GM23338 (cell line): ENCODE measurements around the gene PAF1.

Experiments
- EZH2 ChIP-seq: fragments of 200-600 bp; sonication (generic); IDR thresholded peaks from one replicate; pipeline ENCODE4 v1.8.0; 2017; ENCODE audit warnings: antibody characterized with exemption, mild to moderate bottlenecking, low read depth; ENCODE audit not compliant: unreplicated experiment
- EZH2phosphoT487 ChIP-seq: fragments of 200-600 bp; sonication (generic); IDR thresholded peaks from one replicate; pipeline ENCODE4 v1.8.1; 2018; ENCODE audit warnings: antibody characterized with exemption; ENCODE audit not compliant: unreplicated experiment
- JUNB ChIP-seq: IDR thresholded peaks from one replicate; pipeline ENCODE4 v1.6.1; 2016; ENCODE audit warnings: antibody characterized with exemption; ENCODE audit not compliant: unreplicated experiment
- POLR2AphosphoS5 ChIP-seq: IDR thresholded peaks from 2 replicates; pipeline ENCODE4 v1.6.1; 2016; ENCODE audit warnings: antibody characterized with exemption, low read depth
- TF ChIP-seq, protein P1 (sequence below): IDR thresholded peaks from one replicate; pipeline ENCODE4 v1.6.1; 2018; ENCODE audit warnings: antibody characterized with exemption; ENCODE audit not compliant: unreplicated experiment
- TF ChIP-seq, protein P2 (sequence below), 2 experiments: fragments of 200-600 bp in 1 of 2; sonication (generic) in 1 of 2; conservative IDR thresholded peaks; 2 replicates each; pipeline versions ENCODE4 v1.5.1 to v1.6.1; 2016 to 2017; ENCODE audit warnings: antibody characterized with exemption in 2 of 2, low read depth in 2 of 2, mild to moderate bottlenecking in 2 of 2, moderate library complexity in 1 of 2
- TF ChIP-seq, protein P3 (sequence below): IDR thresholded peaks from 2 replicates; pipeline ENCODE4 v1.6.1; 2016; ENCODE audit warnings: antibody characterized with exemption

DNA sequence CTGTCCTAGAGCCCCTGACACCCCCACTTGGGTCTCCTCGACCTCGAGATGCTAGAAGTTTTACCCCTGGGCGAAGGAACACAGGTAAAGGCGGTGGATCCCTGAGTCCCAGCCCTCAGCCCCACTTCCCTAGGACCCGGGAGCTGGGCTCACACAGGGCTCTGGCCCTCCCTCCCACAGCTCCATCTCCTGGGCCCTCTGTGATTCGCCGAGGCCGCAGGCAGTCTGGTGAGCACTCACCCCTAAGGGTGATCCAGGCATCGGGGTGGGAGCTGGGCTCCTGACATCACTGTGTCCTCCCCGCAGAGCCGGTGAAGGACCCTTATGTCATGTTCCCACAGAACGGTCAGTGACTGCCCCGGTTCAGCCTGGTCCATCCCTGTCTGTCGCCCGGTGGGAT lies 29.9 kb upstream of the PAF1 start:
- TF ChIP-seq, protein P1, sequence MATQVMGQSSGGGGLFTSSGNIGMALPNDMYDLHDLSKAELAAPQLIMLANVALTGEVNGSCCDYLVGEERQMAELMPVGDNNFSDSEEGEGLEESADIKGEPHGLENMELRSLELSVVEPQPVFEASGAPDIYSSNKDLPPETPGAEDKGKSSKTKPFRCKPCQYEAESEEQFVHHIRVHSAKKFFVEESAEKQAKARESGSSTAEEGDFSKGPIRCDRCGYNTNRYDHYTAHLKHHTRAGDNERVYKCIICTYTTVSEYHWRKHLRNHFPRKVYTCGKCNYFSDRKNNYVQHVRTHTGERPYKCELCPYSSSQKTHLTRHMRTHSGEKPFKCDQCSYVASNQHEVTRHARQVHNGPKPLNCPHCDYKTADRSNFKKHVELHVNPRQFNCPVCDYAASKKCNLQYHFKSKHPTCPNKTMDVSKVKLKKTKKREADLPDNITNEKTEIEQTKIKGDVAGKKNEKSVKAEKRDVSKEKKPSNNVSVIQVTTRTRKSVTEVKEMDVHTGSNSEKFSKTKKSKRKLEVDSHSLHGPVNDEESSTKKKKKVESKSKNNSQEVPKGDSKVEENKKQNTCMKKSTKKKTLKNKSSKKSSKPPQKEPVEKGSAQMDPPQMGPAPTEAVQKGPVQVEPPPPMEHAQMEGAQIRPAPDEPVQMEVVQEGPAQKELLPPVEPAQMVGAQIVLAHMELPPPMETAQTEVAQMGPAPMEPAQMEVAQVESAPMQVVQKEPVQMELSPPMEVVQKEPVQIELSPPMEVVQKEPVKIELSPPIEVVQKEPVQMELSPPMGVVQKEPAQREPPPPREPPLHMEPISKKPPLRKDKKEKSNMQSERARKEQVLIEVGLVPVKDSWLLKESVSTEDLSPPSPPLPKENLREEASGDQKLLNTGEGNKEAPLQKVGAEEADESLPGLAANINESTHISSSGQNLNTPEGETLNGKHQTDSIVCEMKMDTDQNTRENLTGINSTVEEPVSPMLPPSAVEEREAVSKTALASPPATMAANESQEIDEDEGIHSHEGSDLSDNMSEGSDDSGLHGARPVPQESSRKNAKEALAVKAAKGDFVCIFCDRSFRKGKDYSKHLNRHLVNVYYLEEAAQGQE, result no peak
- TF ChIP-seq POLR2AphosphoS5, result no peak
- TF ChIP-seq, protein P2, sequence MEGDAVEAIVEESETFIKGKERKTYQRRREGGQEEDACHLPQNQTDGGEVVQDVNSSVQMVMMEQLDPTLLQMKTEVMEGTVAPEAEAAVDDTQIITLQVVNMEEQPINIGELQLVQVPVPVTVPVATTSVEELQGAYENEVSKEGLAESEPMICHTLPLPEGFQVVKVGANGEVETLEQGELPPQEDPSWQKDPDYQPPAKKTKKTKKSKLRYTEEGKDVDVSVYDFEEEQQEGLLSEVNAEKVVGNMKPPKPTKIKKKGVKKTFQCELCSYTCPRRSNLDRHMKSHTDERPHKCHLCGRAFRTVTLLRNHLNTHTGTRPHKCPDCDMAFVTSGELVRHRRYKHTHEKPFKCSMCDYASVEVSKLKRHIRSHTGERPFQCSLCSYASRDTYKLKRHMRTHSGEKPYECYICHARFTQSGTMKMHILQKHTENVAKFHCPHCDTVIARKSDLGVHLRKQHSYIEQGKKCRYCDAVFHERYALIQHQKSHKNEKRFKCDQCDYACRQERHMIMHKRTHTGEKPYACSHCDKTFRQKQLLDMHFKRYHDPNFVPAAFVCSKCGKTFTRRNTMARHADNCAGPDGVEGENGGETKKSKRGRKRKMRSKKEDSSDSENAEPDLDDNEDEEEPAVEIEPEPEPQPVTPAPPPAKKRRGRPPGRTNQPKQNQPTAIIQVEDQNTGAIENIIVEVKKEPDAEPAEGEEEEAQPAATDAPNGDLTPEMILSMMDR (conservative IDR thresholded peaks at IDR 0.05; ENCODE audit: low read depth in 2 of 2), result no peak
- TF ChIP-seq, protein P3, sequence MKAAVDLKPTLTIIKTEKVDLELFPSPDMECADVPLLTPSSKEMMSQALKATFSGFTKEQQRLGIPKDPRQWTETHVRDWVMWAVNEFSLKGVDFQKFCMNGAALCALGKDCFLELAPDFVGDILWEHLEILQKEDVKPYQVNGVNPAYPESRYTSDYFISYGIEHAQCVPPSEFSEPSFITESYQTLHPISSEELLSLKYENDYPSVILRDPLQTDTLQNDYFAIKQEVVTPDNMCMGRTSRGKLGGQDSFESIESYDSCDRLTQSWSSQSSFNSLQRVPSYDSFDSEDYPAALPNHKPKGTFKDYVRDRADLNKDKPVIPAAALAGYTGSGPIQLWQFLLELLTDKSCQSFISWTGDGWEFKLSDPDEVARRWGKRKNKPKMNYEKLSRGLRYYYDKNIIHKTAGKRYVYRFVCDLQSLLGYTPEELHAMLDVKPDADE, result no peak
- no peak for TF ChIP-seq EZH2phosphoT487
- no peak for TF ChIP-seq JUNB
- no peak for TF ChIP-seq EZH2
